ENCODE data around the gene ZNF580. TPM values are rescaled to one million over a fixed set of nuclear protein-coding genes. Genes with fewer than 3 reads are reported as not detected.
A peak's percentile ranks its signal among the peaks of the same experiment; 100 is the strongest.

ZNF580 gene
- total RNA-seq, 1 experiment from 2014 or later, result 32.0 TPM

DNA sequence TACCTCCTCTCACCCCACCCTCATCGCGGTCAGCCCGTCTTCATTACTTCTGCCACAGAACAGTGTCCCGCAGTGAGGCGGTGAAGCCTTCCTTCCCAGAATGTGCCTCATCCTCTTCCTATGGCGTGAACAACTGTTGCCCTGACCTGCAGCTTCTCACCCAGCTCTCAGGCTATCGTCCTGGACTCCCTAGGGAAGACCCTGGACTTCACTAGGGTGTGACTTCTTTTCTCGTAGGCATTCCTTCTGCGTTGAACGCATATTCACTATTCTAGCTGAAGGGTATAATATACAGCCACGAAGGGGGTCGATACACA is 34.4 kb upstream of the ZNF580 start (continued):
- TF ChIP-seq, protein P1, sequence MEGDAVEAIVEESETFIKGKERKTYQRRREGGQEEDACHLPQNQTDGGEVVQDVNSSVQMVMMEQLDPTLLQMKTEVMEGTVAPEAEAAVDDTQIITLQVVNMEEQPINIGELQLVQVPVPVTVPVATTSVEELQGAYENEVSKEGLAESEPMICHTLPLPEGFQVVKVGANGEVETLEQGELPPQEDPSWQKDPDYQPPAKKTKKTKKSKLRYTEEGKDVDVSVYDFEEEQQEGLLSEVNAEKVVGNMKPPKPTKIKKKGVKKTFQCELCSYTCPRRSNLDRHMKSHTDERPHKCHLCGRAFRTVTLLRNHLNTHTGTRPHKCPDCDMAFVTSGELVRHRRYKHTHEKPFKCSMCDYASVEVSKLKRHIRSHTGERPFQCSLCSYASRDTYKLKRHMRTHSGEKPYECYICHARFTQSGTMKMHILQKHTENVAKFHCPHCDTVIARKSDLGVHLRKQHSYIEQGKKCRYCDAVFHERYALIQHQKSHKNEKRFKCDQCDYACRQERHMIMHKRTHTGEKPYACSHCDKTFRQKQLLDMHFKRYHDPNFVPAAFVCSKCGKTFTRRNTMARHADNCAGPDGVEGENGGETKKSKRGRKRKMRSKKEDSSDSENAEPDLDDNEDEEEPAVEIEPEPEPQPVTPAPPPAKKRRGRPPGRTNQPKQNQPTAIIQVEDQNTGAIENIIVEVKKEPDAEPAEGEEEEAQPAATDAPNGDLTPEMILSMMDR (IDR thresholded peaks at IDR 0.05), result no peak
- TF ChIP-seq, protein P2, sequence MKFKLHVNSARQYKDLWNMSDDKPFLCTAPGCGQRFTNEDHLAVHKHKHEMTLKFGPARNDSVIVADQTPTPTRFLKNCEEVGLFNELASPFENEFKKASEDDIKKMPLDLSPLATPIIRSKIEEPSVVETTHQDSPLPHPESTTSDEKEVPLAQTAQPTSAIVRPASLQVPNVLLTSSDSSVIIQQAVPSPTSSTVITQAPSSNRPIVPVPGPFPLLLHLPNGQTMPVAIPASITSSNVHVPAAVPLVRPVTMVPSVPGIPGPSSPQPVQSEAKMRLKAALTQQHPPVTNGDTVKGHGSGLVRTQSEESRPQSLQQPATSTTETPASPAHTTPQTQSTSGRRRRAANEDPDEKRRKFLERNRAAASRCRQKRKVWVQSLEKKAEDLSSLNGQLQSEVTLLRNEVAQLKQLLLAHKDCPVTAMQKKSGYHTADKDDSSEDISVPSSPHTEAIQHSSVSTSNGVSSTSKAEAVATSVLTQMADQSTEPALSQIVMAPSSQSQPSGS (CRISPR knock-in tag; IDR thresholded peaks at IDR 0.05; ENCODE audit: borderline replicate concordance, low read depth), result no peak
- TF ChIP-seq ATF1 (CRISPR knock-in tag; IDR thresholded peaks at IDR 0.05), result no peak
- TF ChIP-seq ZNF232 (CRISPR knock-in tag; IDR thresholded peaks at IDR 0.05), result no peak
- TF ChIP-seq, protein P3, sequence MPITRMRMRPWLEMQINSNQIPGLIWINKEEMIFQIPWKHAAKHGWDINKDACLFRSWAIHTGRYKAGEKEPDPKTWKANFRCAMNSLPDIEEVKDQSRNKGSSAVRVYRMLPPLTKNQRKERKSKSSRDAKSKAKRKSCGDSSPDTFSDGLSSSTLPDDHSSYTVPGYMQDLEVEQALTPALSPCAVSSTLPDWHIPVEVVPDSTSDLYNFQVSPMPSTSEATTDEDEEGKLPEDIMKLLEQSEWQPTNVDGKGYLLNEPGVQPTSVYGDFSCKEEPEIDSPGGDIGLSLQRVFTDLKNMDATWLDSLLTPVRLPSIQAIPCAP (CRISPR knock-in tag; IDR thresholded peaks at IDR 0.05), result no peak
- no peak for TF ChIP-seq TCF7 (CRISPR knock-in tag; IDR thresholded peaks at IDR 0.05; ENCODE audit: low read depth)

DNA sequence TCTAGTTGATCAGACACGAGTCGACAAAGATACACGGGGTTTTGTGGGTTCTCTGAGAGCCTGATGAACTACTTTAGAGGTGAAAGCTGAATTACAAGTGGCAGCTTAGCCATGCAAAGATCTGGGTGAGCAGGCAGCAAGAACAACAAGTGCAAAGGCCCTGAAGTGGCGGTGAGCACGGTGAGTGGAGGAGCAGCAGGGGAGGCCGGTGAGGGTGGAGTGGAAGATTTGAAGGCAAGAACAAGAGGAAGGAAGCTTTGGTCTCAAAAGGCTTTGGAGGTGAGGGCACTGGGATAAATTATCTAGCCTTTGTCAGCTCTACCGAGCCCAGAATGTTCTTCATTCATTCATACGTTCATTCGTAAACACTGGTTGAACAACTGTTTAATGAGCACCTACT is 34.0 kb upstream of the ZNF580 start:
- ChIA-PET POLR2A (interaction anchor here (1.0 to 1.9 kb wide), 6 partner anchors 14 to 110 kb away, joined by 3 to 10 read pairs (median 6); partner anchors contain the start of gene ZNF784), CTCF (interaction anchor here (0.6 to 4.4 kb wide), 34 partner anchors 8 to 450 kb away, joined by 3 to 55 read pairs (median 6); partner anchors contain the start of genes CCDC106, ISOC2, U2AF2 and ZNF579)
- Mint-ChIP-seq H3K4me3 (peak overlapping the region; percentile 98), H3K27ac (peak overlapping the region; percentile 99), H3K27me3 (ENCODE audit: low read depth) (no peaks in the 10 kb centered on the region), H3K9me3 (no peaks in the 10 kb centered on the region), H3K4me1 (peaks cover 17% of the 10 kb centered on the region), H3K36me3 (peaks cover 22% of the 10 kb centered on the region)
- no peak for ATAC-seq
- no peak for DNase-seq (ENCODE audit: low spot score)
- TF ChIP-seq, protein P4, sequence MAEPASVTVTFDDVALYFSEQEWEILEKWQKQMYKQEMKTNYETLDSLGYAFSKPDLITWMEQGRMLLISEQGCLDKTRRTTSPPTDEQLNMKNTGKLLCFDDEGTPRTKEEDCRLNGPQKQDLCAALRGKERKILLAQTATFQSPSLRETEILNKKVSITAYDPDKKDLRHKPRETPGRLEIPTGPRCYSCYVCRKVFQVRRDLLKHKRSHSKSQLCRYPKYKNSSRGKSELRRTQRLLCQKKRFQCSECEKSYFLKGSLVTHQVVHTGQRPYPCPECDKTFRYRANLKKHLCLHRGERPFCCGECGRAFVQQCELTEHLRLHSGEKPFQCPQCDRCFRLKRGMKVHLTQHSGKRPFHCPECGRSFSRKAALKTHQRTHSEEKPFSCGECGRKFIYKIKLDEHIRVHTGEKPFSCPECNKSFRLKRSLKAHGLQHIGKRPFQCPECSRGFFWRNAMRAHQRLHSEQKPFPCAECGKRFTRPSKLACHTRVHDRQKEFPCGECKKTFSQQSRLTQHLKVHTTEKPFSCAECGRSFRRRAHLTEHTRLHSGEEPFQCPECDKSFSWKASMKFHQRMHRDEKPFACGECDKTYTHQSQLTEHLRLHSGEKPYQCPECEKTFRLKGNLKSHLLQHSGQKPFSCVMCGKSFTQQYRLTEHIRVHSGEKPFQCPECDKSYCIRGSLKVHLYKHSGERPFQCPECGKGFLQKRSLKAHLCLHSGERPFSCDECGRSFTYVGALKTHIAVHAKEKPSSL (CRISPR knock-in tag; conservative IDR thresholded peaks at IDR 0.05), result no peak
- no peak for TF ChIP-seq FOXK1 (CRISPR knock-in tag; IDR thresholded peaks at IDR 0.05)
- TF ChIP-seq, protein P5, sequence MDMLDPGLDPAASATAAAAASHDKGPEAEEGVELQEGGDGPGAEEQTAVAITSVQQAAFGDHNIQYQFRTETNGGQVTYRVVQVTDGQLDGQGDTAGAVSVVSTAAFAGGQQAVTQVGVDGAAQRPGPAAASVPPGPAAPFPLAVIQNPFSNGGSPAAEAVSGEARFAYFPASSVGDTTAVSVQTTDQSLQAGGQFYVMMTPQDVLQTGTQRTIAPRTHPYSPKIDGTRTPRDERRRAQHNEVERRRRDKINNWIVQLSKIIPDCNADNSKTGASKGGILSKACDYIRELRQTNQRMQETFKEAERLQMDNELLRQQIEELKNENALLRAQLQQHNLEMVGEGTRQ (CRISPR knock-in tag; IDR thresholded peaks at IDR 0.05), result no peak
- no peak for TF ChIP-seq ZNF423 (CRISPR knock-in tag; IDR thresholded peaks at IDR 0.05)
- TF ChIP-seq ATF1 (CRISPR knock-in tag; IDR thresholded peaks at IDR 0.05), result no peak
- TF ChIP-seq, protein P6, sequence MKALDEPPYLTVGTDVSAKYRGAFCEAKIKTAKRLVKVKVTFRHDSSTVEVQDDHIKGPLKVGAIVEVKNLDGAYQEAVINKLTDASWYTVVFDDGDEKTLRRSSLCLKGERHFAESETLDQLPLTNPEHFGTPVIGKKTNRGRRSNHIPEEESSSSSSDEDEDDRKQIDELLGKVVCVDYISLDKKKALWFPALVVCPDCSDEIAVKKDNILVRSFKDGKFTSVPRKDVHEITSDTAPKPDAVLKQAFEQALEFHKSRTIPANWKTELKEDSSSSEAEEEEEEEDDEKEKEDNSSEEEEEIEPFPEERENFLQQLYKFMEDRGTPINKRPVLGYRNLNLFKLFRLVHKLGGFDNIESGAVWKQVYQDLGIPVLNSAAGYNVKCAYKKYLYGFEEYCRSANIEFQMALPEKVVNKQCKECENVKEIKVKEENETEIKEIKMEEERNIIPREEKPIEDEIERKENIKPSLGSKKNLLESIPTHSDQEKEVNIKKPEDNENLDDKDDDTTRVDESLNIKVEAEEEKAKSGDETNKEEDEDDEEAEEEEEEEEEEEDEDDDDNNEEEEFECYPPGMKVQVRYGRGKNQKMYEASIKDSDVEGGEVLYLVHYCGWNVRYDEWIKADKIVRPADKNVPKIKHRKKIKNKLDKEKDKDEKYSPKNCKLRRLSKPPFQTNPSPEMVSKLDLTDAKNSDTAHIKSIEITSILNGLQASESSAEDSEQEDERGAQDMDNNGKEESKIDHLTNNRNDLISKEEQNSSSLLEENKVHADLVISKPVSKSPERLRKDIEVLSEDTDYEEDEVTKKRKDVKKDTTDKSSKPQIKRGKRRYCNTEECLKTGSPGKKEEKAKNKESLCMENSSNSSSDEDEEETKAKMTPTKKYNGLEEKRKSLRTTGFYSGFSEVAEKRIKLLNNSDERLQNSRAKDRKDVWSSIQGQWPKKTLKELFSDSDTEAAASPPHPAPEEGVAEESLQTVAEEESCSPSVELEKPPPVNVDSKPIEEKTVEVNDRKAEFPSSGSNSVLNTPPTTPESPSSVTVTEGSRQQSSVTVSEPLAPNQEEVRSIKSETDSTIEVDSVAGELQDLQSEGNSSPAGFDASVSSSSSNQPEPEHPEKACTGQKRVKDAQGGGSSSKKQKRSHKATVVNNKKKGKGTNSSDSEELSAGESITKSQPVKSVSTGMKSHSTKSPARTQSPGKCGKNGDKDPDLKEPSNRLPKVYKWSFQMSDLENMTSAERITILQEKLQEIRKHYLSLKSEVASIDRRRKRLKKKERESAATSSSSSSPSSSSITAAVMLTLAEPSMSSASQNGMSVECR (CRISPR knock-in tag; IDR thresholded peaks at IDR 0.05; ENCODE audit: borderline replicate concordance), result no peak
- TF ChIP-seq, protein P7, sequence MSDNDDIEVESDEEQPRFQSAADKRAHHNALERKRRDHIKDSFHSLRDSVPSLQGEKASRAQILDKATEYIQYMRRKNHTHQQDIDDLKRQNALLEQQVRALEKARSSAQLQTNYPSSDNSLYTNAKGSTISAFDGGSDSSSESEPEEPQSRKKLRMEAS (CRISPR knock-in tag; IDR thresholded peaks at IDR 0.05), result no peak
- TF ChIP-seq, protein P8, sequence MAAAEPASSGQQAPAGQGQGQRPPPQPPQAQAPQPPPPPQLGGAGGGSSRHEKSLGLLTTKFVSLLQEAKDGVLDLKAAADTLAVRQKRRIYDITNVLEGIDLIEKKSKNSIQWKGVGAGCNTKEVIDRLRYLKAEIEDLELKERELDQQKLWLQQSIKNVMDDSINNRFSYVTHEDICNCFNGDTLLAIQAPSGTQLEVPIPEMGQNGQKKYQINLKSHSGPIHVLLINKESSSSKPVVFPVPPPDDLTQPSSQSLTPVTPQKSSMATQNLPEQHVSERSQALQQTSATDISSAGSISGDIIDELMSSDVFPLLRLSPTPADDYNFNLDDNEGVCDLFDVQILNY (CRISPR knock-in tag; IDR thresholded peaks at IDR 0.05), result no peak
- no peak for TF ChIP-seq IRF2 (CRISPR knock-in tag; IDR thresholded peaks at IDR 0.05; ENCODE audit: borderline replicate concordance, low read depth)
- TF ChIP-seq, protein P9, sequence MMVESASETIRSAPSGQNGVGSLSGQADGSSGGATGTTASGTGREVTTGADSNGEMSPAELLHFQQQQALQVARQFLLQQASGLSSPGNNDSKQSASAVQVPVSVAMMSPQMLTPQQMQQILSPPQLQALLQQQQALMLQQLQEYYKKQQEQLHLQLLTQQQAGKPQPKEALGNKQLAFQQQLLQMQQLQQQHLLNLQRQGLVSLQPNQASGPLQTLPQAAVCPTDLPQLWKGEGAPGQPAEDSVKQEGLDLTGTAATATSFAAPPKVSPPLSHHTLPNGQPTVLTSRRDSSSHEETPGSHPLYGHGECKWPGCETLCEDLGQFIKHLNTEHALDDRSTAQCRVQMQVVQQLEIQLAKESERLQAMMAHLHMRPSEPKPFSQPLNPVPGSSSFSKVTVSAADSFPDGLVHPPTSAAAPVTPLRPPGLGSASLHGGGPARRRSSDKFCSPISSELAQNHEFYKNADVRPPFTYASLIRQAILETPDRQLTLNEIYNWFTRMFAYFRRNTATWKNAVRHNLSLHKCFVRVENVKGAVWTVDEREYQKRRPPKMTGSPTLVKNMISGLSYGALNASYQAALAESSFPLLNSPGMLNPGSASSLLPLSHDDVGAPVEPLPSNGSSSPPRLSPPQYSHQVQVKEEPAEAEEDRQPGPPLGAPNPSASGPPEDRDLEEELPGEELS (CRISPR knock-in tag; IDR thresholded peaks at IDR 0.05), result no peak
- no peak for TF ChIP-seq SMAD3 (CRISPR knock-in tag; IDR thresholded peaks at IDR 0.05; ENCODE audit: borderline replicate concordance)
- TF ChIP-seq RORB (CRISPR knock-in tag; IDR thresholded peaks at IDR 0.05), result no peak
- TF ChIP-seq SOX15 (CRISPR knock-in tag; IDR thresholded peaks at IDR 0.05), result no peak

Measured in WTC11 (cell line).